Chondrocyte (in vitro differentiated cells): ENCODE data around the gene ATP5IF1. TPM values are rescaled to one million over a fixed set of nuclear protein-coding genes. Genes with fewer than 3 reads are reported as not detected.

Experiments
- DNase-seq: peaks from one replicate; pipeline ENCODE4 v3.0.0; 2021; ENCODE audit warnings: mixed read lengths, low spot score
- H3K27ac Mint-ChIP-seq: one replicate; pipeline ENCODE4 v1.8.0; 2021; ENCODE audit warnings: mild to moderate bottlenecking, moderate library complexity, mixed read lengths; ENCODE audit not compliant: unreplicated experiment
- H3K27me3 Mint-ChIP-seq: 2 replicates; pipeline ENCODE4 v1.8.0; 2021; ENCODE audit warnings: low read depth, mixed read lengths
- H3K36me3 Mint-ChIP-seq: 2 replicates; pipeline ENCODE4 v1.8.0; 2021; ENCODE audit warnings: low read depth, mixed read lengths
- H3K4me1 Mint-ChIP-seq: 2 replicates; pipeline ENCODE4 v1.8.0; 2021; ENCODE audit warnings: low read depth, mild to moderate bottlenecking, mixed read lengths
- H3K4me3 Mint-ChIP-seq: one replicate; pipeline ENCODE4 v1.8.0; 2021; ENCODE audit warnings: mild to moderate bottlenecking, moderate library complexity, mixed read lengths; ENCODE audit not compliant: unreplicated experiment
- H3K9me3 Mint-ChIP-seq: 2 replicates; pipeline ENCODE4 v1.8.0; 2021; ENCODE audit warnings: low read depth, mixed read lengths
- CTCF ChIP-seq: fragments of 200-600 bp; sonication (generic); IDR thresholded peaks from 2 replicates; pipeline ENCODE4 v1.5.0; 2021; ENCODE audit warnings: antibody characterized with exemption, mild to moderate bottlenecking, moderate library complexity
- total RNA-seq: library from RNA; stranded (reverse); gene quantifications from 3 replicates; pipeline ENCODE4 v1.2.1, GENCODE V29; 2021

ATP5IF1 gene
- total RNA-seq, 1 donor from 2014 or later, result 125 TPM

GRCh38 chr1:28239004-28239403 lies 3.1 kb downstream of the ATP5IF1 start:
- Mint-ChIP-seq H3K36me3 (no peaks in the 10 kb centered on the region), H3K9me3 (no peaks in the 10 kb centered on the region), H3K27me3 (no peaks in the 10 kb centered on the region), H3K27ac (no peak overlapping the region), H3K4me1 (no peaks in the 10 kb centered on the region), H3K4me3 (no peak overlapping the region)
- no peak for TF ChIP-seq CTCF
- no peak for DNase-seq

DNA sequence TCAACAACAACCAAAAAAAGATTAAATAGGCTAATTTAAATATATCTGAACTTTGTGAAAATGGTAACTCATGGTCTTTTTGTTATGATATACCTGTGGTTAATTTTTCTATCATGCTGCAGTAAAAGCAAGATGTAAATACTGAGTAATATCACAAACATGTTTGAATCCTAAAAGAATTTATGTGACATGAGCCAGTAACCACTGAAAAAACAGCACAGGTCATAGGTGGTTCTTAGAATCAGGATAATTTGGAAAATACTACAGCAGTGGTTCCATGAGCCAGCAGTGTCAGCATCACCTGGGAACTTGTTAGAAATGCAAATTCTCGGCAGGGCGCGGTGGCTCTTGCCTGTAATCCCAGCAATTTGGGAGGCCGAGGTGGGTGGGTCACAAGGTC lies 4.1 kb downstream of the ATP5IF1 start:
- Mint-ChIP-seq H3K36me3 (no peaks in the 10 kb centered on the region), H3K9me3 (no peaks in the 10 kb centered on the region), H3K4me1 (no peaks in the 10 kb centered on the region), H3K4me3 (no peak overlapping the region), H3K27me3 (no peaks in the 10 kb centered on the region), H3K27ac (no peak overlapping the region)
- DNase-seq, result no peak
- TF ChIP-seq CTCF, result no peak

DNA sequence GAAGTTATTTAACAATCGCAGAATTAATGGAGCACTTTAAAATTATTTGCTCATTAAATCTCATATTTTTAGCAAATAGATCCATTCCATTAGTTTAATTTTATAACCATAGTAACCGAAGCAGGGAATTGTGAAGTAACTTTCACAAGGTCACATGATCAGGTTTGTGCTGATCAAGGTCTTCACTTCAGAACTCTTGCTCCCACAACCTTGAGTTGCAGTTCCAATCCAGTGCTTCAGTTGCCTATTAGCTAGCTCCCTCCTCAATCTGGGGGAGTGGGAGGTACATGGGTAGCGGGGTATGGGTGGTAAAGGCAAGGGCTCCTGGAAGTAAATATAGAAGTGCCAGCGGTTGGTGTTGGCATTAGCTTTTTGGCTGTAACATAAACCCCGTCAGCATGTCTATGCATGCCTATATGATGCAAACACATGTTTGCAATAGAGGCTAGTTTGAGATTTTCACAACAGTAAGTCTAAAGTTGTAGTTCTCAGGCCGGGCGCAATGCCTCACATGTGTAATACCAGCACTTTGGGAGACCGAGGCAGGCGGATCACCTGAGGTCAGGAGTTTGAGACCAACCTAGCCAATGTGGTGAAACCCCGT lies 5.8 kb downstream of the ATP5IF1 start:
- H3K4me1 Mint-ChIP-seq, result peaks cover 5% of the 10 kb centered on the region
- H3K27ac Mint-ChIP-seq, result no peak overlapping the region
- no peak for TF ChIP-seq CTCF
- no peaks in the 10 kb centered on the region for H3K36me3 Mint-ChIP-seq
- H3K4me3 Mint-ChIP-seq, result no peak overlapping the region
- no peak for DNase-seq
- H3K27me3 Mint-ChIP-seq, result no peaks in the 10 kb centered on the region
- no peaks in the 10 kb centered on the region for H3K9me3 Mint-ChIP-seq

GRCh38 chr1:28243685-28244311 lies 7.9 kb downstream of the ATP5IF1 start:
- no peaks in the 10 kb centered on the region for H3K9me3 Mint-ChIP-seq
- no peak overlapping the region for H3K27ac Mint-ChIP-seq
- H3K27me3 Mint-ChIP-seq, result no peaks in the 10 kb centered on the region
- H3K36me3 Mint-ChIP-seq, result no peaks in the 10 kb centered on the region
- TF ChIP-seq CTCF, result no peak
- DNase-seq, result no peak
- peaks cover 21% of the 10 kb centered on the region for H3K4me1 Mint-ChIP-seq
- H3K4me3 Mint-ChIP-seq, result no peak overlapping the region

DNA sequence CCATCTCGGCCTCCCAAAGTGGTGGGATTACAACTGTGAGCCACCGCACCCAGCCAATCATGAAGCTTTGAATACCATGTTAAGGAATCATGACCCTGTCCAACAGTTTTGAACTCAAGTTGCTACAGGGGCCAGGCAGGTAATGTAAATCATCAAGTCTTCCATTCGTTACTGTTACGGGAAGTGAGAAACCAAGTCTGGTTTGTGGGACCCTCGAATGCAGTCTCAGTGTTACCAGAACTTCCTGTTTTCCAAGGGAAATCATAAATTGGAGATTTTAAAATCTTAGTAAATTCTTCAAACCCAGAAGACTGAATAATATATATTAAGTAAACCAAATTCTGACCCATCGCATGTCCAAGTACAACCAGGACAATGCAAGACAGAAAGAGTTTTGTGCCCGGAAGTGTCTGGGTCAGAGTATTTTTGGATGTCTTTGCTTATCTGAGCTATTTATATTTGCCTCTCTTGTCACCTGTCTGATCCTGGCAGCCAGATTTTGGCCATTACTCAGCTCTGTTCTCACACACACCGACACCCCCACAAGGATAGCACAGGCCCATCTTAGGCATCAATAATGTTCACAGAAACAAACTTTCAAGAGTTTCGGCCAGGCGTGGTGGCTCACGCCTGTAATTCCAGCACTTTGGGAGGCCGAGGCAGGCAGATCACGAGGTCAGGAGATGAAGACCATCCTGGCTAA lies 8.8 kb downstream of the ATP5IF1 start:
- no peak for DNase-seq
- H3K27me3 Mint-ChIP-seq, result no peaks in the 10 kb centered on the region
- H3K4me1 Mint-ChIP-seq, result peaks cover 30% of the 10 kb centered on the region
- no peaks in the 10 kb centered on the region for H3K36me3 Mint-ChIP-seq
- no peak overlapping the region for H3K27ac Mint-ChIP-seq
- no peak overlapping the region for H3K4me3 Mint-ChIP-seq
- H3K9me3 Mint-ChIP-seq, result no peaks in the 10 kb centered on the region
- TF ChIP-seq CTCF, result no peak
